Naive thymus-derived CD4-positive, alpha-beta T cell (primary cell): ENCODE data around the gene S100A7. TPM values are rescaled to one million over a fixed set of nuclear protein-coding genes. Genes with fewer than 3 reads are reported as not detected.

Source experiments
- polyA plus RNA-seq, 2 donors: library from polyadenylated mRNA; unstranded; fragments of 300-500 nt; fragmentation: Illumina TruSeq; gene quantifications; one replicate each; pipeline ENCODE4 v1.2.3, GENCODE V29; 2021
- total RNA-seq, 6 experiments: library from RNA in 5 of 6; stranded (reverse) in 5 of 6; gene quantifications; 1 replicate in 5 of 6; 2 replicates in 1 of 6; pipeline ENCODE4 v1.2.3 and lab custom pipeline; 2021 to 2026

The S100A7 gene
- total and polyA plus RNA-seq, 7 experiments from 2014 or later, result not detected

Other genes with a start within 250 kb of the S100A7 start
- gene PRR9, start 243.1 kb downstream of the S100A7 start, total RNA-seq, result not detected
- gene PRR9, start 243.1 kb downstream of the S100A7 start, polyA plus RNA-seq, result not detected
- not detected for gene LORICRIN, start 201.0 kb downstream of the S100A7 start, total RNA-seq
- gene LORICRIN, start 201.0 kb downstream of the S100A7 start, polyA plus RNA-seq, result not detected
- not detected for gene PGLYRP3, start 147.7 kb downstream of the S100A7 start, total RNA-seq
- gene PGLYRP3, start 147.7 kb downstream of the S100A7 start, polyA plus RNA-seq, result not detected
- gene PGLYRP4, start 111.8 kb downstream of the S100A7 start, total RNA-seq, result not detected
- not detected for gene PGLYRP4, start 111.8 kb downstream of the S100A7 start, polyA plus RNA-seq
- 1,000 to 10,000 TPM in 1 of 5 experiments, 100 to 1,000 TPM in 1, 1 to 10 TPM in 2, not detected in 1; 8.3 to 2,269 (median 103) TPM for gene S100A9, start 102.8 kb downstream of the S100A7 start, total RNA-seq
- 10 to 100 TPM in 1 of 2 donors, 1 to 10 TPM in 1; 9.0 to 22.8 TPM for gene S100A9, start 102.8 kb downstream of the S100A7 start, polyA plus RNA-seq
- 100 to 1,000 TPM in 1 of 5 experiments, 10 to 100 TPM in 1, not detected in 3; 22.0 to 179 TPM for gene S100A12, start 85.0 kb downstream of the S100A7 start, total RNA-seq
- gene S100A12, start 85.0 kb downstream of the S100A7 start, polyA plus RNA-seq, result not detected
- 1,000 to 10,000 TPM in 1 of 5 experiments, 100 to 1,000 TPM in 1, 1 to 10 TPM in 2, not detected in 1; 1.3 to 1,624 (median 61.2) TPM for gene S100A8, start 69.6 kb downstream of the S100A7 start, total RNA-seq
- gene S100A8, start 69.6 kb downstream of the S100A7 start, polyA plus RNA-seq, result 10 to 100 TPM in 1 of 2 donors, 1 to 10 TPM in 1; 1.7 to 10.8 TPM
- not detected for gene S100A7A, start 44.1 kb downstream of the S100A7 start, total RNA-seq
- gene S100A7A, start 44.1 kb downstream of the S100A7 start, polyA plus RNA-seq, result not detected
- gene S100A6, start 75.3 kb upstream of the S100A7 start, total RNA-seq, result 100 to 1,000 TPM; 178 to 433 (median 201) TPM
- 100 to 1,000 TPM; 424 to 568 TPM for gene S100A6, start 75.3 kb upstream of the S100A7 start, polyA plus RNA-seq
- gene S100A5, start 80.3 kb upstream of the S100A7 start, total RNA-seq, result 1 to 10 TPM in 2 of 5 experiments, under 1 TPM in 1, not detected in 2; 0.78 to 2.0 (median 1.2) TPM
- gene S100A5, start 80.3 kb upstream of the S100A7 start, polyA plus RNA-seq, result 1 to 10 TPM in 1 of 2 donors, under 1 TPM in 1; 0.91 to 1.5 TPM
- 100 to 1,000 TPM in 3 of 5 experiments, 10 to 100 TPM in 2; 54.0 to 766 (median 204) TPM for gene S100A4, start 85.2 kb upstream of the S100A7 start, total RNA-seq
- gene S100A4, start 85.2 kb upstream of the S100A7 start, polyA plus RNA-seq, result 100 to 1,000 TPM; 259 to 359 TPM
- gene S100A3, start 88.6 kb upstream of the S100A7 start, total RNA-seq, result not detected
- not detected for gene S100A3, start 88.6 kb upstream of the S100A7 start, polyA plus RNA-seq
- 1 to 10 TPM in 1 of 5 experiments, not detected in 4; 1.1 TPM for gene S100A2, start 105.2 kb upstream of the S100A7 start, total RNA-seq
- gene S100A2, start 105.2 kb upstream of the S100A7 start, polyA plus RNA-seq, result not detected
- not detected for gene S100A16, start 152.5 kb upstream of the S100A7 start, total RNA-seq
- not detected for gene S100A16, start 152.5 kb upstream of the S100A7 start, polyA plus RNA-seq
- gene S100A14, start 155.7 kb upstream of the S100A7 start, total RNA-seq, result not detected
- gene S100A14, start 155.7 kb upstream of the S100A7 start, polyA plus RNA-seq, result not detected
- 1 to 10 TPM; 2.6 to 4.0 (median 3.1) TPM for gene S100A13, start 166.9 kb upstream of the S100A7 start, total RNA-seq
- 1 to 10 TPM; 1.4 to 1.5 TPM for gene S100A13, start 166.9 kb upstream of the S100A7 start, polyA plus RNA-seq
- not detected for gene S100A1, start 167.8 kb upstream of the S100A7 start, total RNA-seq
- not detected for gene S100A1, start 167.8 kb upstream of the S100A7 start, polyA plus RNA-seq
- 100 to 1,000 TPM in 4 of 5 experiments, 10 to 100 TPM in 1; 85.2 to 143 (median 116) TPM for gene CHTOP, start 173.4 kb upstream of the S100A7 start, total RNA-seq
- gene CHTOP, start 173.4 kb upstream of the S100A7 start, polyA plus RNA-seq, result 10 to 100 TPM; 57.4 to 95.7 TPM
- 10 to 100 TPM; 10.2 to 43.5 (median 29.8) TPM for gene SNAPIN, start 198.1 kb upstream of the S100A7 start, total RNA-seq
- gene SNAPIN, start 198.1 kb upstream of the S100A7 start, polyA plus RNA-seq, result 10 to 100 TPM; 77.3 to 84.5 TPM
- gene ILF2, start 210.3 kb upstream of the S100A7 start, total RNA-seq, result 100 to 1,000 TPM in 3 of 5 experiments, 10 to 100 TPM in 2; 83.6 to 177 (median 113) TPM
- gene ILF2, start 210.3 kb upstream of the S100A7 start, polyA plus RNA-seq, result 100 to 1,000 TPM; 147 to 166 TPM
- not detected for gene NPR1, start 218.0 kb upstream of the S100A7 start, total RNA-seq
- gene NPR1, start 218.0 kb upstream of the S100A7 start, polyA plus RNA-seq, result not detected